HepG2 (cell line): ENCODE results near the gene HNRNPUL1. TPM values are rescaled to one million over a fixed set of nuclear protein-coding genes. Genes with fewer than 3 reads are reported as not detected.
A peak's percentile ranks its signal among the peaks of the same experiment; 100 is the strongest.

Experiments used
- ATAC-seq: fragments of 200-7000 bp; cut with Tn5 transposase; 3 replicates; pipeline ENCODE4 v1.9.1; 2020; ENCODE audit warnings: mild to moderate bottlenecking, moderate library complexity
- BruUV-seq: library from RNA; stranded (reverse); fragments of 400-500 nt; replicated peaks from 2 replicates; lab custom pipeline; 2021; lab: Mats Ljungman, UMichigan
- CTCF ChIA-PET: fragments of 300-600 bp; formaldehyde crosslinking; extraction: SDS; loops from one replicate; lab custom pipeline; 2021; ENCODE audit warnings: low total read pairs, inconsistent platforms, low intra/inter-chr PET ratio; lab: Yijun Ruan, JAX
- POLR2A ChIA-PET: fragments of 350-600 bp; sonication (Branson Sonifier 250); formaldehyde crosslinking; loops from one replicate; lab custom pipeline; 2020; ENCODE audit warnings: antibody characterized with exemption, inconsistent platforms; lab: Yijun Ruan, JAX
- DNase-seq: peaks from one replicate; pipeline ENCODE4 v3.0.0-alpha.2; 2015; ENCODE audit warnings: low spot score
- FAIRE-seq: peaks from 3 replicates; lab custom pipeline; 2011; peaks lifted over from hg19 to GRCh38; lab: Jason Lieb, UNC
- H2AFZ ChIP-seq: one replicate; pipeline ENCODE4 v1.6.1; 2011; ENCODE audit warnings: low read length, inconsistent platforms
- H3K27ac ChIP-seq: fragments of 300-600 bp; 3 replicates; pipeline ENCODE4 v1.8.0; 2011; ENCODE audit warnings: mixed run types, mild to moderate bottlenecking, mixed read lengths, low read length, inconsistent platforms; ENCODE audit not compliant: insufficient read depth; ENCODE audit errors: extremely low read length
- H3K27me3 ChIP-seq, 2 experiments: fragments of 200-600 bp in 1 of 2; 2 replicates in 1 of 2; 3 replicates in 1 of 2; pipeline versions ENCODE4 v1.6.0 to v1.8.0; 2011; ENCODE audit warnings: low read length in 2 of 2, mild to moderate bottlenecking in 2 of 2, moderate library complexity in 2 of 2, inconsistent platforms in 1 of 2; ENCODE audit not compliant: insufficient read depth in 2 of 2, control insufficient read depth in 1 of 2
- H3K36me3 ChIP-seq, 2 experiments: fragments of 200-600 bp in 1 of 2; replicated peaks in 1 of 2; 2 replicates in 1 of 2; 3 replicates in 1 of 2; pipeline versions ENCODE4 v1.5.1 to v1.8.0; 2011; ENCODE audit warnings: low read length in 2 of 2, inconsistent platforms in 1 of 2; ENCODE audit not compliant: insufficient read depth in 2 of 2, control insufficient read depth in 1 of 2
- H3K4me1 ChIP-seq: 2 replicates; pipeline ENCODE4 v1.5.1; 2012; ENCODE audit warnings: low read length, inconsistent platforms; ENCODE audit not compliant: insufficient read depth
- H3K4me2 ChIP-seq: 2 replicates; pipeline ENCODE4 v1.6.0; 2011; ENCODE audit warnings: low read depth, low read length, inconsistent platforms
- H3K4me3 ChIP-seq, 3 experiments: fragments of 200-600 bp in 1 of 3; sonication (generic), shearing (Covaris generic) in 1 of 3; replicated peaks in 1 of 3; 2 replicates each; pipeline ENCODE4 v1.5.1; 2011 to 2016; ENCODE audit warnings: low read length in 3 of 3, inconsistent platforms in 2 of 3, low read depth in 2 of 3, mild to moderate bottlenecking in 2 of 3, control low read depth in 1 of 3, mixed read lengths in 1 of 3; ENCODE audit not compliant: insufficient read depth in 1 of 3
- H3K79me2 ChIP-seq: one replicate; pipeline ENCODE4 v1.6.1; 2011; ENCODE audit warnings: low read length, inconsistent platforms; ENCODE audit not compliant: insufficient read depth
- H3K9ac ChIP-seq: 2 replicates; pipeline ENCODE4 v1.6.0; 2011; ENCODE audit warnings: mild to moderate bottlenecking, low read depth, low read length, inconsistent platforms; ENCODE audit not compliant: insufficient read depth
- H3K9me3 ChIP-seq: 2 replicates; pipeline ENCODE4 v1.5.1; 2012; ENCODE audit warnings: mild to moderate bottlenecking, low read length
- H4K20me1 ChIP-seq: 2 replicates; pipeline ENCODE4 v1.6.0; 2011; ENCODE audit warnings: inconsistent platforms, mild to moderate bottlenecking, low read length, moderate library complexity; ENCODE audit not compliant: insufficient read depth
- MED13 ChIP-seq: sonication (generic); formaldehyde crosslinking; IDR thresholded peaks from 2 replicates; pipeline ENCODE4 v1.5.0; 2020; ENCODE audit warnings: missing genetic modification reagents
- MLLT10 ChIP-seq: sonication (generic); formaldehyde crosslinking; IDR thresholded peaks from 2 replicates; pipeline ENCODE4 v1.4.0; 2020; ENCODE audit warnings: missing genetic modification reagents
- PRMT3 ChIP-seq: sonication (generic); formaldehyde crosslinking; IDR thresholded peaks from 2 replicates; pipeline ENCODE4 v1.8.1; 2022; ENCODE audit warnings: low read depth, mild to moderate bottlenecking, moderate library complexity, missing genetic modification reagents, borderline replicate concordance
- YY1 ChIP-seq: IDR thresholded peaks from 2 replicates; pipeline ENCODE4 v1.6.1; 2011; ENCODE audit warnings: low read length, low read depth, moderate library complexity, mild to moderate bottlenecking; ENCODE audit not compliant: insufficient read depth, insufficient replicate concordance
- ZNF572 ChIP-seq: sonication (generic); formaldehyde crosslinking; IDR thresholded peaks from 2 replicates; pipeline ENCODE4 v1.5.1; 2020; ENCODE audit warnings: mild to moderate bottlenecking, missing genetic modification reagents
- ZNF629 ChIP-seq: sonication (generic); formaldehyde crosslinking; conservative IDR thresholded peaks from 2 replicates; pipeline ENCODE4 v1.5.0; 2020; ENCODE audit warnings: missing genetic modification reagents
- ZNF768 ChIP-seq: sonication (generic); formaldehyde crosslinking; IDR thresholded peaks from 2 replicates; pipeline ENCODE4 v1.4.0; 2020; ENCODE audit warnings: missing genetic modification reagents
- WGBS: methylation state at CpG from one replicate; pipeline ENCODE4 v1.1.6; 2017; ENCODE audit warnings: low lambda C conversion rate; 5-methylcytosine and 5-hydroxymethylcytosine counted together
- in situ Hi-C: cut with HindIII; loops from 2 replicates; pipeline ENCODE4 v1.10.0; 2017; ENCODE audit warnings: low pct_unique_long_range_greater_than_20kb; ENCODE audit not compliant: extremely low pct_ligation_motif_present
- intact Hi-C: fragments of 100-400 bp; cut with micrococcal nuclease; formaldehyde crosslinking; loops from one replicate; pipeline ENCODE4 v1.10.0; 2022; ENCODE audit not compliant: unreplicated experiment
- polyA plus RNA-seq, 8 experiments: library from polyadenylated mRNA; depleted of rRNA in 3 of 8; stranded (reverse) in 7 of 8; unstranded in 1 of 8; fragments of >200 nt; fragmentation: Illumina TruSeq in 4 of 8; extraction: Trizol in 4 of 8; gene quantifications; 2 replicates each; pipeline versions ENCODE4 v1.2.1 to v1.2.3, GENCODE V29; 2011 to 2016; ENCODE audit warnings: low read depth in 4 of 8, missing spikeins in 1 of 8, mixed read lengths in 1 of 8; ENCODE audit not compliant: insufficient read depth in 1 of 8
- total RNA-seq, 5 experiments: library from RNA; depleted of rRNA; stranded (reverse); fragments of >200 nt; fragmentation: Illumina TruSeq; extraction: Trizol; gene quantifications; 2 replicates each; pipeline ENCODE4 v1.2.3, GENCODE V29; 2016; ENCODE audit warnings: low read depth in 1 of 5
- TF ChIP-seq, protein P1 (sequence below): sonication (generic); formaldehyde crosslinking; IDR thresholded peaks from 2 replicates; pipeline ENCODE4 v1.8.1; 2022; ENCODE audit warnings: low read depth, mild to moderate bottlenecking, missing genetic modification reagents

The HNRNPUL1 gene
- total and polyA plus RNA-seq, 2 of the 13 experiments (the other 11 are each of a cell fraction or from before 2014, with no cell fraction given), result 30.9 to 81.7 TPM

DNA sequence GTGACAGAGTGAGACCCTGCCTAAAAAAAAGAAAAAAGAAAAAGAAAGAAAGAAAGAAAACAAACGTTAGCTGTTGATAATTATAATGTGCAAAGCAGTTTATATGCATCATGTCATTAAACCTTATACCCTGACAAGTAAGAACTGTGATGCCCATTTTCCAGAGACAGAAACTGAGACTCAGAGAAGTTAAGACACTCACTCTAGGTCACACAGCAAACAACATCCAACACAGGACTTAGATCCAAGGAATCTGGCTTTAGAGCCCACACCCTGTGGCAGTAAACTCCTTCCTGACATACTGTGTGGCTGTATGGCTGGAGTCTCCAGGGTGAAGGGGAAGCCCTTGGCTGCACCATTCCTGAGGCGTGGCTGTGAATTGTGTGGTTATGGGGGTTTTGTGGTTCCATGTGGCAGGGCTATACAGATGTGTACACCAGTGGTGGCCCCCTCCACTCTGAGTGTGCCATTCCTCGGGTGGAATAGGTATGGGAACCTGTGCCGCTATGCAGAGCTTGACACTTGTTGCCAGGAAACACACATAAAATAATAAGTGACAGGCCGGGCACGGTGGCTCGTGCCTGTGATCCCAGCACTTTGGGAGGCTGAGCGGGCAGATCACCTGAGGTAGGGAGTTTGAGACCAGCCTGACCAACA, 29.5 kb upstream of the HNRNPUL1 start:
- Histone ChIP-seq H3K4me1 (no peaks in the 10 kb centered on the region), H3K27ac (no peak overlapping the region), H3K4me2 (no peak overlapping the region), H3K9me3 (no peaks in the 10 kb centered on the region), H3K79me2 (no peaks in the 10 kb centered on the region), H3K9ac (no peak overlapping the region), H3K4me3 (no peak overlapping the region), H3K27me3 (no peaks in the 10 kb centered on the region), H3K36me3 (no peaks in the 10 kb centered on the region), H4K20me1 (no peaks in the 10 kb centered on the region), H2AFZ (no peak overlapping the region)
- no peak for ATAC-seq
- DNase-seq, result no peak
- POLR2A ChIA-PET, result no interaction called here
- WGBS, result 89% methylated on average over 8 of the region's 8 CpGs
- intact Hi-C loops, result no loop called here
- no TSS peak for BruUV-seq
- no peak for TF ChIP-seq PRMT3 (CRISPR knock-in tag)
- TF ChIP-seq MED13, result no peak
- TF ChIP-seq ZNF768 (CRISPR knock-in tag), result peak; percentile 77
- TF ChIP-seq ZNF572, result no peak
- TF ChIP-seq, protein P1, sequence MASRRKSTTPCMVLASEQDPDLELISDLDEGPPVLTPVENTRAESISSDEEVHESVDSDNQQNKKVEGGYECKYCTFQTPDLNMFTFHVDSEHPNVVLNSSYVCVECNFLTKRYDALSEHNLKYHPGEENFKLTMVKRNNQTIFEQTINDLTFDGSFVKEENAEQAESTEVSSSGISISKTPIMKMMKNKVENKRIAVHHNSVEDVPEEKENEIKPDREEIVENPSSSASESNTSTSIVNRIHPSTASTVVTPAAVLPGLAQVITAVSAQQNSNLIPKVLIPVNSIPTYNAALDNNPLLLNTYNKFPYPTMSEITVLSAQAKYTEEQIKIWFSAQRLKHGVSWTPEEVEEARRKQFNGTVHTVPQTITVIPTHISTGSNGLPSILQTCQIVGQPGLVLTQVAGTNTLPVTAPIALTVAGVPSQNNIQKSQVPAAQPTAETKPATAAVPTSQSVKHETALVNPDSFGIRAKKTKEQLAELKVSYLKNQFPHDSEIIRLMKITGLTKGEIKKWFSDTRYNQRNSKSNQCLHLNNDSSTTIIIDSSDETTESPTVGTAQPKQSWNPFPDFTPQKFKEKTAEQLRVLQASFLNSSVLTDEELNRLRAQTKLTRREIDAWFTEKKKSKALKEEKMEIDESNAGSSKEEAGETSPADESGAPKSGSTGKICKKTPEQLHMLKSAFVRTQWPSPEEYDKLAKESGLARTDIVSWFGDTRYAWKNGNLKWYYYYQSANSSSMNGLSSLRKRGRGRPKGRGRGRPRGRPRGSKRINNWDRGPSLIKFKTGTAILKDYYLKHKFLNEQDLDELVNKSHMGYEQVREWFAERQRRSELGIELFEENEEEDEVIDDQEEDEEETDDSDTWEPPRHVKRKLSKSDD (CRISPR knock-in tag), result no peak
- peak; percentile 75 for TF ChIP-seq ZNF629 (CRISPR knock-in tag)
- TF ChIP-seq MLLT10 (CRISPR knock-in tag), result no peak
- TF ChIP-seq YY1, result no peak
- in situ Hi-C loops, result no loop called here
- FAIRE-seq, result no peak
- CTCF ChIA-PET, result no interaction called here
